GM23338 (cell line): ENCODE results near the gene SMIM43.

Source experiments
- CREB1 ChIP-seq: fragments of 250-450 bp; sonication (Bioruptor Pico); IDR thresholded peaks from 2 replicates; pipeline ENCODE4 v1.5.0; 2020; ENCODE audit warnings: low read depth, mild to moderate bottlenecking, moderate library complexity
- EZH2 ChIP-seq: fragments of 200-600 bp; sonication (generic); IDR thresholded peaks from one replicate; pipeline ENCODE4 v1.8.0; 2017; ENCODE audit warnings: antibody characterized with exemption, mild to moderate bottlenecking, low read depth; ENCODE audit not compliant: unreplicated experiment
- EZH2phosphoT487 ChIP-seq: fragments of 200-600 bp; sonication (generic); IDR thresholded peaks from one replicate; pipeline ENCODE4 v1.8.1; 2018; ENCODE audit warnings: antibody characterized with exemption; ENCODE audit not compliant: unreplicated experiment
- JUNB ChIP-seq: IDR thresholded peaks from one replicate; pipeline ENCODE4 v1.6.1; 2016; ENCODE audit warnings: antibody characterized with exemption; ENCODE audit not compliant: unreplicated experiment
- NANOG ChIP-seq: IDR thresholded peaks from 2 replicates; pipeline ENCODE4 v1.6.1; 2016; ENCODE audit warnings: antibody characterized with exemption, borderline replicate concordance
- POLR2AphosphoS5 ChIP-seq: IDR thresholded peaks from 2 replicates; pipeline ENCODE4 v1.6.1; 2016; ENCODE audit warnings: antibody characterized with exemption, low read depth
- ZNF114 ChIP-seq: fragments of 250-450 bp; sonication (Bioruptor Pico); IDR thresholded peaks from 2 replicates; pipeline ENCODE4 v1.5.0; 2020; ENCODE audit warnings: mild to moderate bottlenecking, moderate library complexity
- TF ChIP-seq, protein P1 (sequence below), 2 experiments: fragments of 200-600 bp in 1 of 2; sonication (generic) in 1 of 2; conservative IDR thresholded peaks; 2 replicates each; pipeline versions ENCODE4 v1.5.1 to v1.6.1; 2016 to 2017; ENCODE audit warnings: antibody characterized with exemption in 2 of 2, low read depth in 2 of 2, mild to moderate bottlenecking in 2 of 2, moderate library complexity in 1 of 2
- TF ChIP-seq, protein P2 (sequence below): IDR thresholded peaks from one replicate; pipeline ENCODE4 v1.6.1; 2018; ENCODE audit warnings: antibody characterized with exemption; ENCODE audit not compliant: unreplicated experiment
- TF ChIP-seq, protein P3 (sequence below): IDR thresholded peaks from 2 replicates; pipeline ENCODE4 v1.6.1; 2016; ENCODE audit warnings: antibody characterized with exemption

DNA sequence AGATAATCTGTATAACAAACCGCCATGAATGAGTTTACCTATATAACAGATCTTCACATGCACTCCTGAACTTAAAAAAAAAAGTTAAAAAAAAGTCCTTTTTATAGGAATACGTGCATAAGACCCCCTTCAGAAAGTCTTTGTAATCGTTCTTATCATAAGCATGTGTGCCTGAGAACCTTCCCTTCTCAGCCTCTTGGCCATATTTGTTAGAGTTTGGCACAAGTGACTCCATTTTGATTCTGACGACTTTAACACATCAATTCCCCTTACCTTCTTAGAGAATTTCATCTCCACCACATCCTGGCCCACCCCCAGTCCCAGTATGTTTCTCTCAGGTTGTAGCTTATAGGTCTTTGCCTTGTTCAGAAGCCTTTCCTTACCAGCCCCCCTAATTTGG lies 52.2 kb downstream of the SMIM43 start:
- TF ChIP-seq, protein P1, sequence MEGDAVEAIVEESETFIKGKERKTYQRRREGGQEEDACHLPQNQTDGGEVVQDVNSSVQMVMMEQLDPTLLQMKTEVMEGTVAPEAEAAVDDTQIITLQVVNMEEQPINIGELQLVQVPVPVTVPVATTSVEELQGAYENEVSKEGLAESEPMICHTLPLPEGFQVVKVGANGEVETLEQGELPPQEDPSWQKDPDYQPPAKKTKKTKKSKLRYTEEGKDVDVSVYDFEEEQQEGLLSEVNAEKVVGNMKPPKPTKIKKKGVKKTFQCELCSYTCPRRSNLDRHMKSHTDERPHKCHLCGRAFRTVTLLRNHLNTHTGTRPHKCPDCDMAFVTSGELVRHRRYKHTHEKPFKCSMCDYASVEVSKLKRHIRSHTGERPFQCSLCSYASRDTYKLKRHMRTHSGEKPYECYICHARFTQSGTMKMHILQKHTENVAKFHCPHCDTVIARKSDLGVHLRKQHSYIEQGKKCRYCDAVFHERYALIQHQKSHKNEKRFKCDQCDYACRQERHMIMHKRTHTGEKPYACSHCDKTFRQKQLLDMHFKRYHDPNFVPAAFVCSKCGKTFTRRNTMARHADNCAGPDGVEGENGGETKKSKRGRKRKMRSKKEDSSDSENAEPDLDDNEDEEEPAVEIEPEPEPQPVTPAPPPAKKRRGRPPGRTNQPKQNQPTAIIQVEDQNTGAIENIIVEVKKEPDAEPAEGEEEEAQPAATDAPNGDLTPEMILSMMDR (conservative IDR thresholded peaks at IDR 0.05; ENCODE audit: low read depth in 2 of 2), result no peak
- TF ChIP-seq JUNB (no peak), POLR2AphosphoS5 (no peak), NANOG (no peak), EZH2 (no peak), EZH2phosphoT487 (no peak), CREB1 (no peak), ZNF114 (no peak)
- TF ChIP-seq, protein P2, sequence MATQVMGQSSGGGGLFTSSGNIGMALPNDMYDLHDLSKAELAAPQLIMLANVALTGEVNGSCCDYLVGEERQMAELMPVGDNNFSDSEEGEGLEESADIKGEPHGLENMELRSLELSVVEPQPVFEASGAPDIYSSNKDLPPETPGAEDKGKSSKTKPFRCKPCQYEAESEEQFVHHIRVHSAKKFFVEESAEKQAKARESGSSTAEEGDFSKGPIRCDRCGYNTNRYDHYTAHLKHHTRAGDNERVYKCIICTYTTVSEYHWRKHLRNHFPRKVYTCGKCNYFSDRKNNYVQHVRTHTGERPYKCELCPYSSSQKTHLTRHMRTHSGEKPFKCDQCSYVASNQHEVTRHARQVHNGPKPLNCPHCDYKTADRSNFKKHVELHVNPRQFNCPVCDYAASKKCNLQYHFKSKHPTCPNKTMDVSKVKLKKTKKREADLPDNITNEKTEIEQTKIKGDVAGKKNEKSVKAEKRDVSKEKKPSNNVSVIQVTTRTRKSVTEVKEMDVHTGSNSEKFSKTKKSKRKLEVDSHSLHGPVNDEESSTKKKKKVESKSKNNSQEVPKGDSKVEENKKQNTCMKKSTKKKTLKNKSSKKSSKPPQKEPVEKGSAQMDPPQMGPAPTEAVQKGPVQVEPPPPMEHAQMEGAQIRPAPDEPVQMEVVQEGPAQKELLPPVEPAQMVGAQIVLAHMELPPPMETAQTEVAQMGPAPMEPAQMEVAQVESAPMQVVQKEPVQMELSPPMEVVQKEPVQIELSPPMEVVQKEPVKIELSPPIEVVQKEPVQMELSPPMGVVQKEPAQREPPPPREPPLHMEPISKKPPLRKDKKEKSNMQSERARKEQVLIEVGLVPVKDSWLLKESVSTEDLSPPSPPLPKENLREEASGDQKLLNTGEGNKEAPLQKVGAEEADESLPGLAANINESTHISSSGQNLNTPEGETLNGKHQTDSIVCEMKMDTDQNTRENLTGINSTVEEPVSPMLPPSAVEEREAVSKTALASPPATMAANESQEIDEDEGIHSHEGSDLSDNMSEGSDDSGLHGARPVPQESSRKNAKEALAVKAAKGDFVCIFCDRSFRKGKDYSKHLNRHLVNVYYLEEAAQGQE, result no peak
- TF ChIP-seq, protein P3, sequence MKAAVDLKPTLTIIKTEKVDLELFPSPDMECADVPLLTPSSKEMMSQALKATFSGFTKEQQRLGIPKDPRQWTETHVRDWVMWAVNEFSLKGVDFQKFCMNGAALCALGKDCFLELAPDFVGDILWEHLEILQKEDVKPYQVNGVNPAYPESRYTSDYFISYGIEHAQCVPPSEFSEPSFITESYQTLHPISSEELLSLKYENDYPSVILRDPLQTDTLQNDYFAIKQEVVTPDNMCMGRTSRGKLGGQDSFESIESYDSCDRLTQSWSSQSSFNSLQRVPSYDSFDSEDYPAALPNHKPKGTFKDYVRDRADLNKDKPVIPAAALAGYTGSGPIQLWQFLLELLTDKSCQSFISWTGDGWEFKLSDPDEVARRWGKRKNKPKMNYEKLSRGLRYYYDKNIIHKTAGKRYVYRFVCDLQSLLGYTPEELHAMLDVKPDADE, result no peak
